Measurements from ENCODE around the gene ARL3. TPM values are rescaled to one million over a fixed set of nuclear protein-coding genes. Genes with fewer than 3 reads are reported as not detected.

The ARL3 gene
- total RNA-seq, 1 experiment from 2014 or later = 20.7 TPM

DNA sequence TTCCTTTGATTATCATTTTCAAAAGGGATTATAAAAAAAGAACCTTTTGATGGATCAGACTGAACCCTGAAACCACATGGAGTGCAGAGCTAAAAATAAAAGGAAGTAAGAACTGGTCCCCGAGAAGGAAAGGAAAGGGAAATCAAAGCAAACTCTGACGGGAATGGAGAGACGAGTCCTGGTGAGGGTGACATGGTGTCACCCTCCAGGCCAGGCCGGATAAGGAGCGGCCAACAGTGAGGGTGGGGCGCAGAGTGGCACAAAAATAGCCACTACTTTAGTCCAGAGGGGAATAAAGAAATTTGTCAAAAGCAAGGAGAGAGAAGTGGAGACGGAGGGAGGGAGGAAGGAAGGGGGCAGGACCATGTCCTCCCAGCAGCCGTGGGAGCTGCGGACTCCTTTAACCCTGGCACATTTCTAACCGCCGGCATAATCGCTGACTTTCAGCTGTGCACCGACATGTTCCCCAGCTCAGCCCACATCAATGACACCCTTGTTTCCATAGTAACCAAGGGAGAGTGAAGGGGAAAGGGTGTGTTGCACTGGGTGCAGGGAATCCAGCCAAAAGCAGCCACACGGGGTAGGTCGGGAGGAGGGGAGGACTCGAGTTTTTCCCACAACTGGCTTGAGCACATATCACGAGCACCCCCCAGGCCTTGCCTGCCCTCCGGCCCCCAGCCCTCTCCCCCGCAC is 40.2 kb downstream of the ARL3 start:
- ATAC-seq (no peak), DNase-seq (ENCODE audit: low read depth, low spot score) (no peak)
- peaks cover 4% of the 10 kb centered on the region; the same call in 1 of the 2 replicates for H3K4me1 ChIP-seq (ENCODE audit: control insufficient read depth, insufficient read depth, low read length)
- no peaks in the 10 kb centered on the region for H3K9me3 ChIP-seq (ENCODE audit: control insufficient read depth, insufficient read depth, low read depth, low read length)
- in situ Hi-C loops (cut with HindIII; ENCODE audit: low pct_unique_long_range_greater_than_20kb, low sequenced_read_pairs) = no loop called here
- CTCF ChIA-PET = no interaction called here
- BruUV-seq (replicated peaks) = no TSS peak
- intact Hi-C loops (cut with micrococcal nuclease; ENCODE audit: unreplicated experiment) = no loop called here
- H3K36me3 ChIP-seq (ENCODE audit: control insufficient read depth, insufficient read depth, low read length) = no peaks in the 10 kb centered on the region
- TF ChIP-seq TCF7L2 (IDR thresholded peaks at IDR 0.05; ENCODE audit: low read depth, low read length) (no peak), SIN3A (IDR thresholded peaks at IDR 0.05; ENCODE audit: borderline replicate concordance, insufficient read depth, low read depth, low read length) (no peak), REST (IDR thresholded peaks at IDR 0.05; ENCODE audit: insufficient read depth in 1 of 2, low read depth in 2 of 2, low read length in 1 of 2) (no peak), POLR2AphosphoS5 (IDR thresholded peaks at IDR 0.05; ENCODE audit: low read depth, low read length) (no peak)
- TF ChIP-seq, protein P1, sequence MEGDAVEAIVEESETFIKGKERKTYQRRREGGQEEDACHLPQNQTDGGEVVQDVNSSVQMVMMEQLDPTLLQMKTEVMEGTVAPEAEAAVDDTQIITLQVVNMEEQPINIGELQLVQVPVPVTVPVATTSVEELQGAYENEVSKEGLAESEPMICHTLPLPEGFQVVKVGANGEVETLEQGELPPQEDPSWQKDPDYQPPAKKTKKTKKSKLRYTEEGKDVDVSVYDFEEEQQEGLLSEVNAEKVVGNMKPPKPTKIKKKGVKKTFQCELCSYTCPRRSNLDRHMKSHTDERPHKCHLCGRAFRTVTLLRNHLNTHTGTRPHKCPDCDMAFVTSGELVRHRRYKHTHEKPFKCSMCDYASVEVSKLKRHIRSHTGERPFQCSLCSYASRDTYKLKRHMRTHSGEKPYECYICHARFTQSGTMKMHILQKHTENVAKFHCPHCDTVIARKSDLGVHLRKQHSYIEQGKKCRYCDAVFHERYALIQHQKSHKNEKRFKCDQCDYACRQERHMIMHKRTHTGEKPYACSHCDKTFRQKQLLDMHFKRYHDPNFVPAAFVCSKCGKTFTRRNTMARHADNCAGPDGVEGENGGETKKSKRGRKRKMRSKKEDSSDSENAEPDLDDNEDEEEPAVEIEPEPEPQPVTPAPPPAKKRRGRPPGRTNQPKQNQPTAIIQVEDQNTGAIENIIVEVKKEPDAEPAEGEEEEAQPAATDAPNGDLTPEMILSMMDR (IDR thresholded peaks at IDR 0.05) = no peak
- H3K27ac ChIP-seq (ENCODE audit: low read length) = no peak overlapping the region
- POLR2A ChIA-PET = interaction anchor here (0.5 kb wide), 1 partner anchor 37 kb away, joined by 4 read pairs; no protein-coding TSS in a partner anchor
- H3K27me3 ChIP-seq (ENCODE audit: control insufficient read depth, insufficient read depth, low read length) = no peaks in the 10 kb centered on the region
- no peak overlapping the region for H3K4me3 ChIP-seq (ENCODE audit: low read depth in 2 of 2, low read length in 2 of 2)

DNA sequence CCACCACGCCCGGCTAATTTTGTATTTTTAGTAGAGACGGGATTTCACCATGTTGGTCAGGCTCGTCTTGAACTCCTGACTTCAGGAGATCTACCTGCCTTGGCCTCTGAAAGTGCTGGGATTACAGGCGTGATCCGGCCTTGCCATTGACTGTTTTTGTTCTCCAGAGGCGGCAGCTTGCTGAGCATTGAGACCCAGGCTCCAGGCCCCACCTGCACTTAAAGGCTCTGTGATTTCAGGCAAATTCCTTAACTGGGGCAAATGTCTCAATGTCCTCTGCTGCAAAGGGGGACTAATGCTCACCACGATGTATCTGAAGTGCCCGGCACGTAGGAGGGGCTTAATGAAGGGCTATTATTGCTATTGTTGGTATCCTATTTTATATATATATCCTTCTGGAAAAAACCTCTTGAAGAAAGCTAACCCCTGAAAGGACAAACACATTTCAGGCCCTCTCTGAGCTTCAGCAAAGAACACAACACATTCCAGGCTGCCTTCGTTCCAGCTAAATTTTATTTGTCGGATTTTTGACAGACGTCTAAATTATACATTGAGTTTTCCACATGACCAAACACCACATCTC is 40.9 kb downstream of the ARL3 start:
- Histone ChIP-seq H3K27me3 (ENCODE audit: control insufficient read depth, insufficient read depth, low read length) (no peaks in the 10 kb centered on the region), H3K4me3 (ENCODE audit: low read depth in 2 of 2, low read length in 2 of 2) (no peak overlapping the region), H3K9me3 (ENCODE audit: control insufficient read depth, insufficient read depth, low read depth, low read length) (no peaks in the 10 kb centered on the region), H3K4me1 (ENCODE audit: control insufficient read depth, insufficient read depth, low read length) (peaks cover 4% of the 10 kb centered on the region; the same call in 1 of the 2 replicates), H3K27ac (ENCODE audit: low read length) (no peak overlapping the region), H3K36me3 (ENCODE audit: control insufficient read depth, insufficient read depth, low read length) (no peaks in the 10 kb centered on the region)
- intact Hi-C loops (cut with micrococcal nuclease; ENCODE audit: unreplicated experiment) = no loop called here
- ATAC-seq (no peak), DNase-seq (ENCODE audit: low read depth, low spot score) (no peak)
- no peak for TF ChIP-seq REST (IDR thresholded peaks at IDR 0.05; ENCODE audit: insufficient read depth in 1 of 2, low read depth in 2 of 2, low read length in 1 of 2)
- no peak for TF ChIP-seq TCF7L2 (IDR thresholded peaks at IDR 0.05; ENCODE audit: low read depth, low read length)
- no peak for TF ChIP-seq SIN3A (IDR thresholded peaks at IDR 0.05; ENCODE audit: borderline replicate concordance, insufficient read depth, low read depth, low read length)
- TF ChIP-seq, protein P1 (IDR thresholded peaks at IDR 0.05) = no peak
- TF ChIP-seq POLR2AphosphoS5 (IDR thresholded peaks at IDR 0.05; ENCODE audit: low read depth, low read length) = no peak
- ChIA-PET POLR2A (no interaction called here), CTCF (no interaction called here)
- in situ Hi-C loops (cut with HindIII; ENCODE audit: low pct_unique_long_range_greater_than_20kb, low sequenced_read_pairs) = no loop called here
- BruUV-seq (replicated peaks) = no TSS peak
